Activated CD8-positive, alpha-beta T cell treated with anti-CD3 and anti-CD28 coated beads for 36 hours (primary cell): ENCODE measurements around the gene ATP5MC2. TPM values are rescaled to one million over a fixed set of nuclear protein-coding genes. Genes with fewer than 3 reads are reported as not detected.
"Not testable (repeated sequence)": the region's sequence is repeated elsewhere in the genome, so short reads cannot be mapped to it uniquely, and the experiment has no call there.

Experiments
- ATAC-seq: fragments of 200-7000 bp; cut with Tn5 transposase; one replicate; pipeline ENCODE4 v1.10.0; 2021; ENCODE audit warnings: mild to moderate bottlenecking, moderate library complexity
- CTCF ChIA-PET: fragments of 350-600 bp; sonication (Branson Sonifier 250); formaldehyde crosslinking; loops from one replicate; lab custom pipeline; 2021; ENCODE audit warnings: antibody characterized with exemption; lab: Charles Lee
- POLR2A ChIA-PET: fragments of 350-600 bp; sonication (Branson Sonifier 250); formaldehyde crosslinking; loops from one replicate; lab custom pipeline; 2021; ENCODE audit warnings: antibody characterized with exemption; lab: Charles Lee
- DNase-seq: peaks from one replicate; pipeline ENCODE4 v3.0.0-alpha.2; 2020
- H3K27ac Mint-ChIP-seq: one replicate; pipeline ENCODE4 v1.8.0; 2021; ENCODE audit warnings: mild to moderate bottlenecking, mixed read lengths
- H3K27me3 Mint-ChIP-seq: one replicate; pipeline ENCODE4 v1.8.0; 2021; ENCODE audit warnings: mixed read lengths
- H3K36me3 Mint-ChIP-seq: one replicate; pipeline ENCODE4 v1.8.0; 2021; ENCODE audit warnings: low read depth, mixed read lengths
- H3K4me1 Mint-ChIP-seq: one replicate; pipeline ENCODE4 v1.8.0; 2021; ENCODE audit warnings: low read depth, mixed read lengths
- H3K4me3 Mint-ChIP-seq: one replicate; pipeline ENCODE4 v1.8.0; 2021; ENCODE audit warnings: mild to moderate bottlenecking, moderate library complexity, mixed read lengths
- H3K9me3 Mint-ChIP-seq: one replicate; pipeline ENCODE4 v1.8.0; 2021; ENCODE audit warnings: mixed read lengths
- CTCF ChIP-seq: fragments of 200-600 bp; IDR thresholded peaks from one replicate; pipeline ENCODE4 v1.8.0; 2022; ENCODE audit warnings: antibody characterized with exemption, mild to moderate bottlenecking
- intact Hi-C: fragments of 100-400 bp; cut with micrococcal nuclease; formaldehyde crosslinking; loops from one replicate; pipeline ENCODE4 v1.10.0; 2022
- total RNA-seq, 2 experiments: library from RNA; stranded (reverse); gene quantifications; one replicate each; pipeline ENCODE4 v1.2.3, GENCODE V29; 2021

ATP5MC2 gene
- total RNA-seq = 100 to 1,000 TPM; 365 to 378 TPM

- POLR2A ChIA-PET = interaction anchor here (0.6 to 3.7 kb wide), 17 partner anchors 12 to 175 kb away, joined by 3 to 19 read pairs (median 4); partner anchors contain the start of genes ATF7 and TARBP2
- peak; percentile 98 for TF ChIP-seq CTCF
- DNase-seq (peak; percentile 98), ATAC-seq (peak; percentile 93)
- no peaks in the 10 kb centered on the region for H3K9me3 Mint-ChIP-seq
- CTCF ChIA-PET = interaction anchor here (0.6 to 6.4 kb wide), 41 partner anchors 9 to 355 kb away, joined by 3 to 96 read pairs (median 5); partner anchors contain the start of genes AAAS, ATF7 and TARBP2
- peaks cover 19% of the 10 kb centered on the region for H3K27me3 Mint-ChIP-seq
- peaks cover 34% of the 10 kb centered on the region for H3K4me1 Mint-ChIP-seq
- intact Hi-C loops = loop anchor here (2.0 kb wide), 1 partner anchor 133 kb away; no protein-coding TSS in a partner anchor
- peak within 1 kb of the TSS; percentile 96 for H3K27ac Mint-ChIP-seq
- peaks cover 29% of the 10 kb centered on the region for H3K36me3 Mint-ChIP-seq
- peak within 1 kb of the TSS; percentile 95 for H3K4me3 Mint-ChIP-seq
Measured at GRCh38 chr12:53675701-53676607, at the start of gene ATP5MC2. TSS of gene ATP5MC2 (minus strand) at chr12:53676083. CDS start at chr12:53672614, 3,469 bp downstream.

- DNase-seq = no peak
- peaks cover 18% of the 10 kb centered on the region for H3K4me1 Mint-ChIP-seq
- ChIA-PET CTCF (interaction anchor here (0.7 to 17.5 kb wide), 10 partner anchors 9 to 35 kb away, joined by 3 to 418 read pairs (median 3); no protein-coding TSS in a partner anchor), POLR2A (no interaction called here)
- no peak overlapping the region for H3K27ac Mint-ChIP-seq
- H3K4me3 Mint-ChIP-seq = no peak overlapping the region
- intact Hi-C loops = no loop called here
- ATAC-seq = no peak
- peaks cover 5% of the 10 kb centered on the region for H3K36me3 Mint-ChIP-seq
- no peaks in the 10 kb centered on the region for H3K9me3 Mint-ChIP-seq
- TF ChIP-seq CTCF = no peak
- no peaks in the 10 kb centered on the region for H3K27me3 Mint-ChIP-seq
Measured at GRCh38 chr12:53722450-53723041, 46.7 kb upstream of the ATP5MC2 start.

- no peak overlapping the region for H3K27ac Mint-ChIP-seq
- intact Hi-C loops = no loop called here
- no peak for ATAC-seq
- TF ChIP-seq CTCF = no peak
- CTCF ChIA-PET = interaction anchor here (1.0 to 17.5 kb wide), 4 partner anchors 12 to 23 kb away, joined by 3 to 418 read pairs (median 8); no protein-coding TSS in a partner anchor
- H3K9me3 Mint-ChIP-seq = no peaks in the 10 kb centered on the region
- H3K4me3 Mint-ChIP-seq = no peak overlapping the region
- H3K27me3 Mint-ChIP-seq = no peaks in the 10 kb centered on the region
- no peak for DNase-seq
- H3K4me1 Mint-ChIP-seq = peaks cover 6% of the 10 kb centered on the region
- peaks cover 5% of the 10 kb centered on the region for H3K36me3 Mint-ChIP-seq
- POLR2A ChIA-PET = interaction anchor here (0.6 kb wide), 1 partner anchor 18 kb away, joined by 5 read pairs; no protein-coding TSS in a partner anchor
Measured at GRCh38 chr12:53720946-53721345, 45.1 kb upstream of the ATP5MC2 start.

- no peak for DNase-seq
- TF ChIP-seq CTCF = no peak
- Mint-ChIP-seq H3K4me3 (no peak overlapping the region), H3K27ac (no peak overlapping the region), H3K27me3 (no peaks in the 10 kb centered on the region), H3K36me3 (peaks cover 5% of the 10 kb centered on the region), H3K9me3 (no peaks in the 10 kb centered on the region), H3K4me1 (no peaks in the 10 kb centered on the region)
- no peak for ATAC-seq
- intact Hi-C loops = no loop called here
- CTCF ChIA-PET = interaction anchor here (0.7 to 1.7 kb wide), 4 partner anchors 11 to 27 kb away, joined by 3 to 4 read pairs (median 3); no protein-coding TSS in a partner anchor
- POLR2A ChIA-PET = no interaction called here
Measured at GRCh38 chr12:53719649-53720048, 43.8 kb upstream of the ATP5MC2 start.

GRCh38 chr12:53718567-53718966, 42.7 kb upstream of the ATP5MC2 start:
- ATAC-seq, H3K36me3 Mint-ChIP-seq, DNase-seq, H3K9me3 Mint-ChIP-seq, H3K27ac Mint-ChIP-seq, H3K4me1 Mint-ChIP-seq, H3K27me3 Mint-ChIP-seq, POLR2A ChIA-PET, H3K4me3 Mint-ChIP-seq, intact Hi-C loops: not testable (repeated sequence)
- CTCF ChIA-PET = interaction anchor here (1.4 to 5.9 kb wide), 4 partner anchors 10 to 28 kb away, joined by 3 to 40 read pairs (median 13); no protein-coding TSS in a partner anchor
